ENCODE data around the gene SLC6A13. TPM values are rescaled to one million over a fixed set of nuclear protein-coding genes. Genes with fewer than 3 reads are reported as not detected.
"Not testable (repeated sequence)": the region's sequence is repeated elsewhere in the genome, so short reads cannot be mapped to it uniquely, and the experiment has no call there.

SLC6A13 gene
- total RNA-seq = 1.0 and 2.9 TPM in 2 replicates

- peak; percentile 75 for DNase-seq (ENCODE audit: low read depth)
Measured at GRCh38 chr12:262817-263216, at the start of gene SLC6A13. Gene SLC6A13, minus strand, starts transcription at chr12:262836. Its CDS starts 2,784 bp downstream, at chr12:260052.

GRCh38 chr12:308511-308910, 45.9 kb upstream of the SLC6A13 start:
- DNase-seq (ENCODE audit: low read depth) = no peak

GRCh38 chr12:307406-307805, 44.8 kb upstream of the SLC6A13 start:
- no peak for DNase-seq (ENCODE audit: low read depth)

GRCh38 chr12:304805-305204, 42.2 kb upstream of the SLC6A13 start:
- DNase-seq (ENCODE audit: low read depth) = peak; percentile 46

GRCh38 chr12:302766-303165, 40.1 kb upstream of the SLC6A13 start:
- DNase-seq (ENCODE audit: low read depth) = not testable (repeated sequence)

- DNase-seq (ENCODE audit: low read depth) = not testable (repeated sequence)
Measured at GRCh38 chr12:300166-300565, 37.5 kb upstream of the SLC6A13 start.

GRCh38 chr12:299511-299910, 36.9 kb upstream of the SLC6A13 start:
- not testable (repeated sequence) for DNase-seq (ENCODE audit: low read depth)

GRCh38 chr12:298059-298458, 35.4 kb upstream of the SLC6A13 start:
- not testable (repeated sequence) for DNase-seq (ENCODE audit: low read depth)

- DNase-seq (ENCODE audit: low read depth) = no peak
Measured at GRCh38 chr12:295132-295531, 32.5 kb upstream of the SLC6A13 start.

GRCh38 chr12:293199-293598, 30.6 kb upstream of the SLC6A13 start:
- DNase-seq (ENCODE audit: low read depth) = no peak

GRCh38 chr12:292186-292585, 29.6 kb upstream of the SLC6A13 start:
- peak; percentile 21 for DNase-seq (ENCODE audit: low read depth)

GRCh38 chr12:291153-291723, 28.6 kb upstream of the SLC6A13 start:
- no peak for DNase-seq (ENCODE audit: low read depth)

- peak; percentile 51 for DNase-seq (ENCODE audit: low read depth)
Measured at GRCh38 chr12:288687-289086, 26.1 kb upstream of the SLC6A13 start.

- no peak for DNase-seq (ENCODE audit: low read depth)
Measured at GRCh38 chr12:286531-287300, 24.1 kb upstream of the SLC6A13 start.

- no peak for DNase-seq (ENCODE audit: low read depth)
Measured at GRCh38 chr12:278046-278445, 15.4 kb upstream of the SLC6A13 start.

- no peak for DNase-seq (ENCODE audit: low read depth)
Measured at GRCh38 chr12:275812-276211, 13.2 kb upstream of the SLC6A13 start.

GRCh38 chr12:273382-273781, 10.7 kb upstream of the SLC6A13 start:
- no peak for DNase-seq (ENCODE audit: low read depth)

GRCh38 chr12:272942-273341, 10.3 kb upstream of the SLC6A13 start:
- DNase-seq (ENCODE audit: low read depth) = no peak

- DNase-seq (ENCODE audit: low read depth) = no peak
Measured at GRCh38 chr12:271161-271560, 8.5 kb upstream of the SLC6A13 start.

- no peak for DNase-seq (ENCODE audit: low read depth)
Measured at GRCh38 chr12:269191-269590, 6.6 kb upstream of the SLC6A13 start.

GRCh38 chr12:268483-268840, 5.8 kb upstream of the SLC6A13 start:
- no peak for DNase-seq (ENCODE audit: low read depth)

- no peak for DNase-seq (ENCODE audit: low read depth)
Measured at GRCh38 chr12:267581-268482, 5.2 kb upstream of the SLC6A13 start.

GRCh38 chr12:265096-265495, 2.5 kb upstream of the SLC6A13 start:
- DNase-seq (ENCODE audit: low read depth) = no peak
